Sigmoid colon (tissue), 7 donors: ENCODE data around the gene SEC14L6. TPM values are rescaled to one million over a fixed set of nuclear protein-coding genes. Genes with fewer than 3 reads are reported as not detected.
"Not testable (repeated sequence)": the region's sequence is repeated elsewhere in the genome, so short reads cannot be mapped to it uniquely, and the experiment has no call there.

Experiments used
- DNase-seq: peaks from one replicate; pipeline ENCODE4 v3.0.0-alpha.2; 2019
- H3K27ac ChIP-seq, 4 donors: fragments of 200-600 bp; sonication (generic); one replicate each; pipeline ENCODE4 v1.5.1; 2016 to 2019; ENCODE audit warnings: mild to moderate bottlenecking in 1 of 4
- H3K27me3 ChIP-seq, 3 donors: fragments of 200-600 bp; sonication (generic); one replicate each; pipeline ENCODE4 v1.5.1; 2019; ENCODE audit warnings: mild to moderate bottlenecking in 1 of 3
- H3K36me3 ChIP-seq, 4 donors: fragments of 200-600 bp; sonication (generic); one replicate each; pipeline ENCODE4 v1.5.1; 2016 to 2019
- H3K4me1 ChIP-seq, 4 donors: fragments of 200-600 bp; sonication (generic); one replicate each; pipeline ENCODE4 v1.5.1; 2017 to 2019
- H3K4me3 ChIP-seq, 4 donors: fragments of 200-600 bp; sonication (generic); one replicate each; pipeline ENCODE4 v1.5.1; 2017 to 2019; ENCODE audit warnings: mild to moderate bottlenecking in 2 of 4, moderate library complexity in 1 of 4
- H3K9me3 ChIP-seq, 4 donors: fragments of 200-600 bp in 3 of 4; sonication (generic) in 3 of 4; one replicate each; pipeline versions ENCODE4 v1.5.1 to v1.6.1; 2013 to 2019
- CTCF ChIP-seq, 4 experiments: fragments of 450-650 bp in 3 of 4; fragments of 200-600 bp in 1 of 4; IDR thresholded peaks; one replicate each; pipeline ENCODE4 v1.5.1; 2016 to 2019; ENCODE audit warnings: antibody characterized with exemption in 4 of 4, mild to moderate bottlenecking in 3 of 4, moderate library complexity in 2 of 4
- EP300 ChIP-seq, 4 donors: sonication (generic); formaldehyde crosslinking; IDR thresholded peaks; one replicate each; pipeline ENCODE4 v1.6.1; 2017; ENCODE audit warnings: antibody characterized with exemption in 4 of 4
- POLR2A ChIP-seq, 2 donors: fragments of 450-650 bp; IDR thresholded peaks; one replicate each; pipeline ENCODE4 v1.6.1; 2016; ENCODE audit warnings: antibody characterized with exemption in 2 of 2, mild to moderate bottlenecking in 2 of 2, moderate library complexity in 2 of 2
- POLR2AphosphoS5 ChIP-seq, 4 donors: sonication (generic); formaldehyde crosslinking; IDR thresholded peaks; one replicate each; pipeline ENCODE4 v1.6.1; 2017; ENCODE audit warnings: antibody characterized with exemption in 4 of 4
- WGBS, 2 donors: extraction: QIAGEN DNeasy Blood & Tissue Kit; methylation state at CpG; one replicate each; pipeline ENCODE4 v1.1.7; 2013; 5-methylcytosine and 5-hydroxymethylcytosine counted together
- intact Hi-C: fragments of 100-400 bp; cut with DNase I; formaldehyde crosslinking; loops from one replicate; pipeline ENCODE4 v1.15.1; 2023
- polyA plus RNA-seq, 3 donors: library from polyadenylated mRNA; stranded (reverse); fragments of 200-250 nt; gene quantifications; one replicate each; pipeline ENCODE4 v1.2.3, GENCODE V29; 2013
- total RNA-seq, 4 donors: library from RNA; depleted of rRNA; stranded (reverse); fragments of >200 nt; gene quantifications; one replicate each; pipeline ENCODE4 v1.1.0, GENCODE V29; 2016
- donor health status: healthy with polysubstance abuse.
- donor health status: Bipolar disorder and iron deficiency.
- donor health status: healthy.

The SEC14L6 gene
- total and polyA plus RNA-seq, 7 donors, result 0.10 to 4.3 (median 0.62) TPM; not detected in 3

- intact Hi-C loops, result no loop called here
- DNase-seq, result no peak
- Histone ChIP-seq H3K4me3 (peak overlapping the region in 3 of 4 donors; percentile 31 to 48 (median 42)), H3K4me1 (peaks cover 0 to 12% (median 10%) of the 10 kb centered on the region in 4 donors), H3K27ac (no peak overlapping the region), H3K36me3 (no peaks in the 10 kb centered on the region), H3K27me3 (peaks cover 3 to 47% (median 27%) of the 10 kb centered on the region in 3 donors), H3K9me3 (no peaks in the 10 kb centered on the region)
- WGBS, 2 donors, result 2 to 5% methylated on average over 64 of the region's 64 CpGs
- TF ChIP-seq POLR2A (IDR thresholded peaks at IDR 0.05) (no peak), POLR2AphosphoS5 (IDR thresholded peaks at IDR 0.05) (no peak), CTCF (IDR thresholded peaks at IDR 0.05) (no peak), EP300 (IDR thresholded peaks at IDR 0.05) (no peak)
Measured at GRCh38 chr22:30541961-30542810, 4.4 kb downstream of the SEC14L6 start.

DNA sequence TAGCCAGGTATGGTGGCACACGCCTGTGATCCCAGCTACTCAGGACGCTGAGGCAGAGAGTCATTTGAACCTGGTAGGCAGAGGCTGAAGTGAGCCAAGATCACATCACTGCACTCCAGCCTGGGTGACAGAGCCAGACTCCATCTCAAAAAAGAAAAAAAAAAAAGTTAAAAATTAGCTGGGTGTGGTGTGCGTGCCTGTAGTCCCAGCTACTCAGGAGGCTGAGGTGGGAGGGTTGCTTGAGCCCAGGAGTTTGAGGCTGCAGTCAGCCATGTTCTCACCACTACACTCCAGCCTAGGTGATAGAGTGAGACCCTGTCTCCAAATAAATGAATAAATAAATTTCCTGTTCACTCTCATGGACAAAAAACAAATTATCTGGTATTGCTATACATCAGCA lies 5.0 kb downstream of the SEC14L6 start:
- peaks cover 3 to 47% (median 27%) of the 10 kb centered on the region in 3 donors for H3K27me3 ChIP-seq
- peaks cover 0 to 12% (median 10%) of the 10 kb centered on the region in 4 donors for H3K4me1 ChIP-seq
- H3K27ac ChIP-seq, DNase-seq, H3K36me3 ChIP-seq, intact Hi-C loops, H3K9me3 ChIP-seq: not testable (repeated sequence)
- WGBS, 2 donors, result 75 to 94% methylated on average over 3 of the region's 3 CpGs
- H3K4me3 ChIP-seq, result peak overlapping the region in 1 of 4 donors; percentile 42

- Histone ChIP-seq H3K27ac (no peak overlapping the region), H3K4me1 (peaks cover 0 to 12% (median 10%) of the 10 kb centered on the region in 4 donors), H3K9me3 (no peaks in the 10 kb centered on the region), H3K27me3 (peaks cover 3 to 33% (median 27%) of the 10 kb centered on the region in 3 donors), H3K4me3 (no peak overlapping the region), H3K36me3 (no peaks in the 10 kb centered on the region)
- WGBS, 2 donors, result 94 to 98% methylated on average over 1 of the region's 1 CpG
- no peak for TF ChIP-seq POLR2A (IDR thresholded peaks at IDR 0.05)
- TF ChIP-seq CTCF (IDR thresholded peaks at IDR 0.05), result no peak
- TF ChIP-seq POLR2AphosphoS5 (IDR thresholded peaks at IDR 0.05), result no peak
- TF ChIP-seq EP300 (IDR thresholded peaks at IDR 0.05), result no peak
- no peak for DNase-seq
- intact Hi-C loops, result no loop called here
Measured at GRCh38 chr22:30539368-30539767, 7.2 kb downstream of the SEC14L6 start.

GRCh38 chr22:30538280-30538679 lies 8.3 kb downstream of the SEC14L6 start:
- H3K4me3 ChIP-seq, result no peak overlapping the region
- intact Hi-C loops, result no loop called here
- TF ChIP-seq POLR2AphosphoS5 (IDR thresholded peaks at IDR 0.05), result no peak
- TF ChIP-seq EP300 (IDR thresholded peaks at IDR 0.05), result no peak
- TF ChIP-seq POLR2A (IDR thresholded peaks at IDR 0.05), result no peak
- H3K9me3 ChIP-seq, result no peaks in the 10 kb centered on the region
- no peak overlapping the region for H3K27ac ChIP-seq
- no peak for DNase-seq
- peaks cover 3 to 22% (median 18%) of the 10 kb centered on the region in 3 donors for H3K27me3 ChIP-seq
- H3K36me3 ChIP-seq, result no peaks in the 10 kb centered on the region
- H3K4me1 ChIP-seq, result peaks cover 0 to 12% (median 10%) of the 10 kb centered on the region in 4 donors
- 87 to 91% methylated on average over 6 of the region's 6 CpGs for WGBS, 2 donors

DNA sequence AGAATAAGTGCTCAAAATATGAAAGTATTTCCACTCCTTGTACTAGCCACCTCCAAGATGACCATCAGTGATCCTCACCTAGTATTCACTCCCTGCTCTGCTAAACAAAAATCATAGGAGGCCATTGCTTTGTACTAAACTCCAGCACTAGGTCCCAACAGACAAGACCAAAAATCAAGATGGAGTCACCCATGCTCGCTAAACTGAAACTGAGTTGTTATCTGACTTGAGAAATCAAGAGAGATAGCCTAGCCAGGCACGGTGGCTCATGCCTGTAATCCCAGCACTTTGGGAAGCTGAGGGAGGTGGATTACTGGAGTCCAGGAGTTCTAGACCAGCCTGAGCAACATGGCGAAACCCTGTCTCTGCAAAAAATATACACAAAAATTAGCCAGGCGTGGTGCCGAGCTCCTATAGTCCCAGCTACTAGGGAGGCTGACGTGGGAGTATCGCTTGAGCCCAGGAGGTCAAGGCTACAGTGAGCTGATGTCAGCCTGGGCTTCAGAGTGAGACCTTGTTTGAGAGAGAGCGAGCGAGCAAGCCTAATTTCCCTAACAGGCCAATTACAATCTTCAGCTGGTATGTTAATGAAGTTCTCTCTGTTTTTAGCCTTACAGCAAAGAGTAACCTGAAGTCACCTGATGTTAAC lies 9.3 kb downstream of the SEC14L6 start:
- Histone ChIP-seq H3K4me1 (peaks cover 0 to 5% (median 5%) of the 10 kb centered on the region in 4 donors), H3K9me3 (no peaks in the 10 kb centered on the region), H3K27me3 (peaks cover 3 to 11% (median 7%) of the 10 kb centered on the region in 3 donors), H3K4me3 (no peak overlapping the region), H3K27ac (no peak overlapping the region), H3K36me3 (no peaks in the 10 kb centered on the region)
- intact Hi-C loops, result no loop called here
- no peak for TF ChIP-seq POLR2AphosphoS5 (IDR thresholded peaks at IDR 0.05)
- no peak for TF ChIP-seq CTCF (IDR thresholded peaks at IDR 0.05)
- TF ChIP-seq POLR2A (IDR thresholded peaks at IDR 0.05), result no peak
- TF ChIP-seq EP300 (IDR thresholded peaks at IDR 0.05), result no peak
- no peak for DNase-seq
- 86 to 88% methylated on average over 9 of the region's 9 CpGs for WGBS, 2 donors
